IPS-NIHi11 (cell line): ENCODE results near the gene TRAP1.

Experiments
- DNase-seq: peaks from one replicate; pipeline ENCODE4 v3.0.0; 2012; ENCODE audit warnings: mixed read lengths, low spot score

Gene TRAP1

DNA sequence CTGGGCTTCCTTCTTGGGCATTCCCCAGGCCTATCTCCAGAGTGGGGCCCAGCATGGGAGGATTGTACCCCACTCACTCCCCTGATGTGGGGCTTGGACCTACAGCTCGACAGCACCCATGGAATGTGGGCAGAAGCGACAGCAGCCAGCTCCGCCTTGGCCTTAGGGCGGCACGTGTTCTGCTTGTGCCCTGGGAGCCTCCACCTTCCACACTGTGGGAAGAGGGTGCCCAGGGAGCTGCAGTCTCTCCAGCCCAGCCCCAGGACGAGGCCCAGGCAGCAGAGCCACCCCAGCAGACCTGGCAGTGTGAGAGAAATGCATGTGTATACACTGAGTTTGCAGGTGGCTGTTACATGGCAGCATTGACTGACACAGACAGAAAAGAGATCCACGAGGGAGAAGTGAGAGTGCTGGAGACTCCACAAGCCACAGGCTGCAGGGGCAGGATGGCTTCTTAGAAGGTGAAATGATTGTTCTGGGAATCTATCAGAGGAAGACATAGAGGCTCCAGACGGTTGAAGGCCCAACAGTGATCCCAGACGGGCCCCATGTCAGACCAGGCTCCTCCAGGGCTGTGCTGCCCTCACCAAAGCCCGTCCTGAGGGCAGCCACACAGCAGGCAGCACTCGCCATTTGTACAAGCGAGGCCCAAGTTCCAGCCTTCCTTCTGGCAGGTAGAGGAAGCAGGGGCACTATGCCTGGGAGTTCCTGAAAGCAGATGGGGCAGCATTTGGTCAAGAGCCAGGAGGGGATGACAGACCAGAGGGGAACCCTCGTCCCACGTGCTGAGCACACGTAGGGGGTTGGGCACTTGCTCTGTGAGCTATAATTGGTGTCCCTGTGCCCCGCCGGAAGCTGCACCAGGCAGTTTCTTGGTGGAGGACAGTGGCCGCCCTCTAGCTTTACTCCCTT, 65.6 kb downstream of the TRAP1 start:
- no peak for DNase-seq

DNA sequence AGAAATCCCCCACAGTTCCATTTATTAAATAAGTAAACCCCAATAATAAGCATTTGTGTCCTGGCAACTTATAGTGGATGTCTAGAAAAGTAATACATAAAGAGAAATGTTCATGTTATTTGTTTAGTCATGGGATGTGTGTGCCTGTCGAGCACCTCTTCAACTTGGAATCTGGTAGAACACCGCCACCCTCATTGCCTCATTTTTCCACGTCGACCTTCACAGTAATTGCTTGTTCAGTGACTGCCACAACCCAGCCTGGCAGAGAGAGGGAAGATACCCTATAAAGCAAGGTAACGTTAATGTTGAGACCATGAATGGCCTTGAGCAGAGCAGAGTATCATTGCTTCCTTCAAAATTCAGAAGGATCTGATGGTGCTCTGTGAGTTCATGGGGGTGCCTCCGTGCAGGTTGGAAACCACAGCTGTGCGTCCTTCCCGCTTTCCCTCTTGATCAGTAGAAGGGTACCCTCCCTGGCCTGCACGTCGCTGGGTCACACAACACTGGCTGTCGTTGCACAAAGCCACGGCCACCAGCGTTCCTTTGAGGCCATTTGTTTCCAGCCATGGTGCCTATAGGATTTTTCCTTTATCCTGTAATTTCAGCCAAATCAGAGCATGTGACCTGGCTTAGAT, 66.6 kb downstream of the TRAP1 start:
- DNase-seq = no peak

GRCh38 chr16:3646348-3646920, 70.9 kb downstream of the TRAP1 start:
- no peak for DNase-seq

- DNase-seq = peak; percentile 83
These were observed 71.6 kb downstream of the TRAP1 start for GRCh38 chr16:3645504-3646347.

DNA sequence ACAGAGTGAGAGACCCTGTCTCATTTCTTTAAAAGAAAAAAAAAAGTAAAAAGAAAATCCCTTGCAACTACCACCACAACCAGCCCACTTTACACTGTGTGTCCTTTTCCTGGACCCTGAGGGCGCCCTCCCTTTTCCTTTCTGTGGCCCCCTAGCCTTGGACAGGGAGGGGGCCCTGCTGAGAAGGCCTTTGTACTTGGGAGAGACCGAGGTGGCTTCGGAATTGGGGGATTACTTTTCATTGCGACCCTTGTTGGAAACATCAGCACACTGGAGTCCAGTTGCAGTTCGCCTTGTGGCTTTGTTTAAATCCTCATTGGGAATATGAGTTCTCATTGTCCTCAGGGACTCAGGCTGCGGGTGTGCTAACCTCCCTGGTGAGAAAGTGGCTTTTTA, 72.2 kb downstream of the TRAP1 start:
- DNase-seq = no peak

- DNase-seq = no peak
These were observed 74.1 kb downstream of the TRAP1 start for GRCh38 chr16:3643095-3643730.

GRCh38 chr16:3642397-3643094, 74.8 kb downstream of the TRAP1 start:
- no peak for DNase-seq

DNA sequence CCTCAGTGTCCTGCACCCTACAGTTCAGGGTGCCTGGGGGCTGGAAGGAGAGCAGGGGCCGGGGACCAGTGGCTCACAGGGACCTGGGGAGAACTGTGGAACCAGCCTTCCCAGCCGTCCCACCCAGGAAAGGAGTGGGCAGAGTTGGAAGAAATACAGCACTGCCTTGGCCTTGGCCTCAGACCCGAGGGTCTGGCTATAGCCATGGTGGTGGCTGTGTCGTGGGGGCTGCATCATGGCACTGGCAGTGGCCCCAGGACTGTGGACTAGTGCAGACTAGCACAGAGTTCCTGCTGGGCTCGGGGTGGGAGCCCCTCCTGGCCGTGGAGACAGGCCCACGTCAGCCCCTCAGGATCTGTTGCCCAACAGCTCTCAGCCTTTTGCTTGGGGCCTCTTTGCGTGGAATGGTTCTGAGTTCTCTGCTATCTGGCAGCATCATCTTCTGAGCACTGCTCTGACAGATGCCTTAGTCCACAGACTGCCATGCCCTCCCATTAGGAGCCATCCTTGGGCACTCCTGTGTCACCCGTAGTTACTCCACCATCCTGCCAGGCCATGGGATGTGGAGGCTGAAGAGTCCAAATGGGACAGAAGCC, 75.4 kb downstream of the TRAP1 start:
- no peak for DNase-seq

DNA sequence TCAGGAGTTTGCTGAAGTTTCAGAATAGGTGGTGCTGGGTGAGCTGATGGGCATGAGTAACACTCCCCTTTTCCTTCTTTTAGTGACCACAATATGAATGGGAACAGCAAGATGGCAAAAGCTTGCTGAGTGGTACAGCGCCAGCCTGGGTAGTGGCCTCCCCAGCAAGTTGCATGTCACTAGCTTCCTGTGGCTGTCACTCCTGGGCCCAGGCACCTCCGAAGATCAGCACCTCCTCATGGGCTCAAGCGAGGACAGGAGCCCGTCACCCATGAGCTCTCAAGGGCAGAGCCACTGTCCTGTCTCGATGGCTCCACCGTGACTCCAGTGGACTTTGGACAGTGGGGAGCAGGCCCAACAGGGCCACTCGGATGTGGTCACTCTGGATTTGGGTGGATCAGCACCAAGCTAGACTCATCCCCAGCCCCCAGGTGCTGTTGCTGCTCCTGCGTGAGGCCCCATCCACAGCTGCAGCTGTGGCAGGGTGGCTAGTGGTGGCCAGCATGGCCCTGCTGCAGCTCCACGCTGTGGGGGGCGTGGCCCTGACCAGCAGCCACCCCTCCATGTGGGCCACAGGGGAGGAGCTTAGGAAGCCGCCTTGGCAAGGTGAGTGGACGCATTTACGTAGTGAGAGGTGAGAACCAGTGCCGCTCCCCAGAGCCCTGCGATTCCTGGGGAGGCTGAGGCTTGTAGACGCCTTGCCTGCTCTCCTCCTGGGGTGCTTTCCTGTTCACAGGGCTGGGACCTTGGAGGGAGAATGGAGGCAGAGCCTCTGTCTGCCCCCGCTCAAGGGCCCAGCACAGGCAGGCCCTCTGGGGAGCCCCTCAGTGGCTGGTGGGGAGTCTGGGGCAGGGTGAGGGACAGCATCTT, 76.5 kb downstream of the TRAP1 start:
- no peak for DNase-seq

- DNase-seq = no peak
These were observed 77.1 kb downstream of the TRAP1 start for GRCh38 chr16:3640207-3640606.

DNA sequence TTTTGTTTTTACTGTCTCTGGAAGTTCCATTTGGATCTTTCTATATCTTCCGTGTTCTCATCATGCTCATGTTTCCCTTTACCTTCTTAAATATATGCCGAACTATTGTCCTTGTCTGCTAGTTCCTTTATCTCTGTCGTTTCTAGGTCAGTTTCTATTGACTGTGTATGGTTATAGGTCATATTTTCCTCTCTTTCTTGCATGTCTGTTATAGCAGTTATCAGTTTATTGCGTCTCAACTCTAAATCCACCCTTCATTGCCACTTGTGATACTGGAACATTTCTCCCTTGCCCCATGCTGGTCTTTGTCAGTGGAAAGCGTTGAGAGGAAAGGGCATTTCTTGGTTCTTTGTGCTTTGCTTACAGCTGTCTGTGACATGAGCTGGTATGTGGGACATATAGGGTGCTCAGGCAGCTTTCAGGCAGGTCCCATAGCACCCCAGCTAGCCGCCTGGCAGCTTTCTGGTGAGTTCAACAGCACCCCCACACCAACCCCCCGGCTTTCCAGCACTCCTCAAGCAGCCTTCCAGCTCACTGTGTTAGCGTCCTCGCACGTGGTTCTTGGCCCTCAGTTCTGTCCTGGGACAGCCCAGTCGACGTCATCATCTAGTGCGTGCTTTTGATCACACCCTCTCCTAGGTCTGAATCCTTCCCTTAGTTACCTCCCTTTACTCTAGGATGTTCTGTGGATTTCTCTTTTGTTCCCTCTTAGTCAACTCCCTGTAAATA, 78.2 kb downstream of the TRAP1 start:
- no peak for DNase-seq

DNA sequence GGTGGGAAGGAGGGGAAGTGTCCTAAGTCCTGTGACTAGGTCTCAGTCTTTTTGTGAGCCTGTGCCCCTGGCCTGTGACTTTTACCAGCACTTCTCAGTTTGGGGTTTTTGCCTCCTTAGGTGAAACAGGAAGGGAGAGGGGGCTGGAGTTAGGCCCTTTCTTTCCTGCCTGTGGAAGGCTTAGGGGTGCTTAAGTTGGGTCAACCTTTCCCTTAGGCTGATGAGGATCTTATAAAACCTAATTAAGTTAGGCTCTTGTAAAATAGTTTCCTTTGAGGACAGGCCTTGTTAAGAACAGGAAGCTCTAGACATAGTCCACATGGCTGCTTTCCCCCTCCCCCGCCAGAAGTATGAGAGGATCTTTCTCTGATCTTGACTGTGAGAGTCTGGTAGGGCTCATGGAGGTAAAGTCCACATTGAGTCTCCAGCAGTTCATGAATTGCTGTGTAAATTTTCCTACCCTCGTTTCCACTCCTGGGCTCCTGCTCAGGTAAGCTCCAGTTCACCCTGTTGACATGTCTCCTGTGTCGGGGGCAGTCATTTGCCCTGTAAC, 79.9 kb downstream of the TRAP1 start:
- DNase-seq = no peak

DNA sequence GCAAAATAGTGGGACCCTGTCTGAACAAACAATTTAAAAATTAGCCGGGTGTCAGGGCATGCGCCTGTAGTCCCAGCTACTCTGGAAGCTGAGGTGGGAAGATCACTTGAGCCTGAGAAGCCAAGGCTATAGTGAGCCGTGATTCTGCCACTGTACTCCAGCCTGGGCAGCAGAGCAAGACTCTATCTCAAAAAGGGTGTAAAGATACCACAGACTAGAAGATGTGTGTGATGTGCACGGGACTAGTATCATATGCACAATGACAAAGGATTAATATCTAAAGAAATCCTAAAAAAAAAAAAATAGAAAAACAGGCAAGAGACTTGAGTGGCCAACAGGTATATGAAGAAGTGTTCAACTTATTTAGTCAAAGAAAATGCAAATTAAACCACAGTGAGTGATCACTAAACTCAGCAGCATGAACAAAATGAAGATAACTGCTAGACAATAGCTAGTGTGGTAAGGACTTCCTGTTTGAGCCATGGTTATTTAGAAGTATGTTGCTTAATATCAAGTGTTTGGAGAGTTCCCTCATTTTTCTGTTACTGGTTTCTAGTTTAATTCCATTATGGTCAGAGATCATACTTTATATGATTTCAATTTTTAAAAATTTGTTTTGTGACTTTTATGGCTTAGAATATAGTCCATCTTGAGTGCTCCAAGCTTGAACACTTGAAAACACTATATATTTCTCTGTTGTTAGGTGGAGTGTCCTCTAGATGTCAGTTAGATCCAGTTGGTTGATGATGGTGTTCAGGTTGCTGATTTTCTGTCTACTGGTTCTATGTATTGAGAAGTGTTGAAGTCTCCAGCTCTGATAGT, 91.2 kb downstream of the TRAP1 start:
- DNase-seq = no peak

- DNase-seq = no peak
These were observed 92.0 kb downstream of the TRAP1 start for GRCh38 chr16:3625331-3625730.

DNA sequence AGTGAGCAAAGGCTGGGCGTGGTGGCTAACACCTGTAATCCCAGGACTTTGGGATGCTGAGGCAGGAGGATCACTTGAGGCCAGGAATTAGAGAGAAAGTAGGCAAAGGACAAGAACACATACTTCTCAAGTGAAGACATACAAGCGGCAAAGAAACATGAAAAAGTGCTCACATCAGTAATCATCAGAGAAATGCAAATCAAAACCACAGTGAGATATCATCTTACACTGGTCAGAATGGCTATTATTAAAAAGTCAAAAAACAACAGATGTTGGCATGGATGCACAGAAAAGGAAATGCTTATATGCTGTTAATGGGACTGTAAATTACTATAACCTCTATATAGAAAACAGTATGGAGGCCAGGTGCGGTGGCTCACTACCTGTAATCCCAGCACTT, 93.7 kb downstream of the TRAP1 start:
- no peak for DNase-seq

GRCh38 chr16:3618769-3619141, 98.6 kb downstream of the TRAP1 start:
- DNase-seq = no peak

GRCh38 chr16:3612510-3613466, 104.5 kb downstream of the TRAP1 start:
- DNase-seq = no peak
